HCT116 (cell line): ENCODE data around the gene ACAT2.

Source experiments
- CEBPB ChIP-seq: IDR thresholded peaks from 2 replicates; pipeline ENCODE4 v1.6.1; 2012; ENCODE audit warnings: low read depth
- CTCF ChIP-seq, 3 experiments: fragments of 200-600 bp in 1 of 3; sonication (generic) in 1 of 3; IDR thresholded peaks in 2 of 3; conservative IDR thresholded peaks in 1 of 3; 2 replicates each; pipeline ENCODE4 v1.5.1; 2012 to 2017; ENCODE audit warnings: low read depth in 2 of 3, low read length in 2 of 3, antibody characterized with exemption in 1 of 3, borderline replicate concordance in 1 of 3, control low read depth in 1 of 3, mild to moderate bottlenecking in 1 of 3, mixed read lengths in 1 of 3, mixed run types in 1 of 3, moderate library complexity in 1 of 3; ENCODE audit not compliant: insufficient read depth in 1 of 3
- ELF1 ChIP-seq: IDR thresholded peaks from 2 replicates; pipeline ENCODE4 v1.6.1; 2012; ENCODE audit warnings: low read depth, borderline replicate concordance
- EZH2 ChIP-seq: fragments of 200-600 bp; sonication (generic); IDR thresholded peaks from 2 replicates; pipeline ENCODE4 v1.6.1; 2017; ENCODE audit warnings: antibody characterized with exemption, mixed run types
- EZH2phosphoT487 ChIP-seq: fragments of 200-600 bp; IDR thresholded peaks from 2 replicates; pipeline ENCODE4 v1.6.1; 2018; ENCODE audit warnings: antibody characterized with exemption, borderline replicate concordance
- FOSL1 ChIP-seq: IDR thresholded peaks from 2 replicates; pipeline ENCODE4 v1.6.1; 2012; ENCODE audit warnings: low read depth
- MAX ChIP-seq: IDR thresholded peaks from 2 replicates; pipeline ENCODE4 v1.6.1; 2012
- POLR2A ChIP-seq: IDR thresholded peaks from 2 replicates; pipeline ENCODE4 v1.7.0; 2011; ENCODE audit warnings: borderline replicate concordance; ENCODE audit not compliant: insufficient read depth, insufficient read length; ENCODE audit errors: extremely low read depth
- RAD21 ChIP-seq: IDR thresholded peaks from 2 replicates; pipeline ENCODE4 v1.6.1; 2012; ENCODE audit warnings: low read depth, mild to moderate bottlenecking
- SIN3A ChIP-seq: IDR thresholded peaks from 2 replicates; pipeline ENCODE4 v1.6.1; 2012; ENCODE audit warnings: low read depth
- TCF7L2 ChIP-seq: IDR thresholded peaks from 2 replicates; pipeline ENCODE4 v1.7.0; 2011; ENCODE audit warnings: borderline replicate concordance, inconsistent platforms; ENCODE audit not compliant: insufficient read depth, insufficient read length; ENCODE audit errors: extremely low read depth
- YY1 ChIP-seq: IDR thresholded peaks from 2 replicates; pipeline ENCODE4 v1.6.1; 2011; ENCODE audit warnings: low read length, low read depth, moderate library complexity, mild to moderate bottlenecking; ENCODE audit not compliant: insufficient replicate concordance; ENCODE audit errors: extremely low read depth
- TF ChIP-seq, protein P1 (sequence below): IDR thresholded peaks from 2 replicates; pipeline ENCODE4 v1.6.1; 2012

GRCh38 chr6:159805440-159806020, 43.7 kb downstream of the ACAT2 start:
- TF ChIP-seq MAX (no peak), CTCF (IDR thresholded peaks at IDR 0.05 in 2 of 3, conservative IDR thresholded peaks at IDR 0.05 in 1 of 3; ENCODE audit: borderline replicate concordance in 1 of 3, insufficient read depth in 1 of 3, low read depth in 2 of 3, low read length in 2 of 3) (no peak), TCF7L2 (no peak), ELF1 (no peak), RAD21 (no peak), EZH2 (no peak), YY1 (no peak), EZH2phosphoT487 (no peak), SIN3A (no peak), POLR2A (no peak), CEBPB (no peak), FOSL1 (no peak)
- TF ChIP-seq, protein P1, sequence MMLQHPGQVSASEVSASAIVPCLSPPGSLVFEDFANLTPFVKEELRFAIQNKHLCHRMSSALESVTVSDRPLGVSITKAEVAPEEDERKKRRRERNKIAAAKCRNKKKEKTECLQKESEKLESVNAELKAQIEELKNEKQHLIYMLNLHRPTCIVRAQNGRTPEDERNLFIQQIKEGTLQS, result no peak
